Fibroblast of skin of right quadriceps (primary cell): ENCODE results near the gene SLC15A4.
"Not testable (repeated sequence)": the region's sequence is repeated elsewhere in the genome, so short reads cannot be mapped to it uniquely, and the experiment has no call there.

Source experiments
- DNase-seq: peaks from one replicate; pipeline ENCODE4 v3.0.0-alpha.2; 2013

SLC15A4 gene

DNA sequence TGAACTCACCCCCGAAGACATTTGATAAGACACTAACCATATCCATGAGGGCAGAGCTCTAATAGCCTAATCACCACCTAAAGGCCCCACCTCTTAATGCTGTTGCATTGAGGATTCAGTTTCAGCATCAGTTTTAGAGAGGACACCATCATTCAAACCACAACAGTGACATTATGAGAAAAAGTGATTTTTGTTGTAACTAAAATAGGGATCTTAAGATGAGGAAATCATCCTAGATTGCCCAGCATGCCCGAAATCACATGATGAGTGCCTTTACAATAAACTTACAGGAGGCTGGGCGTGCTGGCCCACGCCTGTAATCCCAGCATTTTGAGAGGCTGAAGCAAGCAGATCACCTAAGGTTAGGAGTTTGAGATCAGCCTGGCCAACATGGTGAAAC, 19.8 kb upstream of the SLC15A4 start:
- DNase-seq = no peak

DNA sequence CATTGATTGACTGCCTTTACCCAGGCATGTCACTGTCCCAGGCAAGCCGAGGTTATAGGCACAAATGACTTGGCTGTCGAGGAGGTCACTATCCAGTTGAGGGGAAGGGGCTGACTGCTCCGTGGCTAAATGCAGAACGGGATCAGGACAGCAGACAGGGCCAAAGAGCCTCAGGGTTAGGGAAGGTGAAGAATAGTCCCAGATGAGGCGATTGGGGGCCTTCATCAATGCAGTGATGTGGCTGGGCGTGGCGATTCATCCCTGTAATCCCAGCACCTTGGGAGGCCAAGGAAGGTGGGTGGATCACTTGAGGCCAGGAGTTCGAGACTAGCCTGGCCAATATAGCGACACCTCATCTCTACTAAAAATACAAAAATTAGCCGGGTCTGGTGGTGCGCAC, 18.8 kb upstream of the SLC15A4 start:
- DNase-seq = no peak

DNA sequence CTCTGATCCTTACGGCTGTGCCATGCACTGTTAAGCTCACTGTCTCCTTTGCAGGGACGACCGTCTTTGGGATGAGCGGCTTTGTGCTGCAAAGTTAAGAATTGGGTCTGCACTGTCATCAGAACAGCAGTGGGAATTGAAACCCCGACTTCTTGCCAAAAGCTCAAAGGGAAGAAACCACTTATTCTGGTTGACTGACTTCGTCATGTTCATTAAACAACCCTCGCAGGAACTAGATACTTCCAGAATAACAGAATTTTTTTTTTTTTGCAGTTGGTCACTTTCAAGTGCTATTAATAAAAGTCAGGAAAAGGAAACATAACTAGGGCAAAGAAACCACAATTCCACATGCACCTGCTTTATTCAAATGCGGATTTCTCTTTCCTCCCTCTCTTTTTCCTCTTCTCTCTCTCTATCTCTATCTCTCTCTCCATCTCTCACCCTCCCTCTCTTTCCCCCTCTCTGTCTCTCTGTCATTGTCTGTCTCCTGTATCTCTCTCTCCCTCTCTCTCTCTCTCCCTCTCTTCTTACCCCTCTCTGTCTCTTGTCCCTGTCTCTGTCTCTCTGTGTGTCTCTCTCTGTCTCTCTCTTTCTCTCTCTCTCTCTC, 17.2 kb upstream of the SLC15A4 start:
- DNase-seq = no peak

DNA sequence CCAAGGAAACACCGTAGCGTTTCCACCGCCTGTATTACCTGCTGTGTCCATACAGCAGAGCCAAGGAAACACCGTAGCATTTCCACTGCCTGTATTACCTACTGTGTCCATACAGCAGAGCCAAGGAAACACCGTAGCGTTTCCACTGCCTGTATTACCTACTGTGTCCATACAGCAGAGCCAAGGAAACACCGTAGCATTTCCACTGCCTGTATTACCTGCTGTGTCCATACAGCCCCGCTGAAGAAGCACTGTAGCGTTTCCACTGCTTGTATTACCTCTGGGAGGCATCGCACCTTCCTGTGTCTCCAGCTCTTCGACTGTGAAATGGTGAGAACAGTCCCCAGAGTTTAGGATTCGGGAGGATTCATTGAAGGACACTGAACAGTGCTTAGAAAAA, 16.1 kb upstream of the SLC15A4 start:
- DNase-seq = not testable (repeated sequence)

DNA sequence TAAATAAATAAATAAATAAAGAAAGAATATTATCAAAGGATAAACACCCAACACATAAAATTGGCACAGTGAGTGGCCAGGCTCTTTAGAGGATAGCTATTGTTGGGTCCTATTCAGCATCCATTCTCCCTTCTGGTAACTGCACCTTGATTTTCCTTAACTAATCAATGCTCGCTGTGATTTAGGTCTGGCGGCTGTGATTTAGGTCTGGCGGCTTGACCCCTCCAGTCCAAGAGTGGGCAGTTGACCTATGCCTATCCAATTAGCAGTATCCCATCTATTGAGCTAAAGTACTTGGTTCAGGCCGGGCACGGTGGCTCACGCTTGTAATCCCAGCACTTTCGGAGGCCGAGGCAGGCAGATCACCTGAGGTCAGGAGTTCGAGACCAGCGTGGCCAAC, 9.7 kb upstream of the SLC15A4 start:
- no peak for DNase-seq

DNA sequence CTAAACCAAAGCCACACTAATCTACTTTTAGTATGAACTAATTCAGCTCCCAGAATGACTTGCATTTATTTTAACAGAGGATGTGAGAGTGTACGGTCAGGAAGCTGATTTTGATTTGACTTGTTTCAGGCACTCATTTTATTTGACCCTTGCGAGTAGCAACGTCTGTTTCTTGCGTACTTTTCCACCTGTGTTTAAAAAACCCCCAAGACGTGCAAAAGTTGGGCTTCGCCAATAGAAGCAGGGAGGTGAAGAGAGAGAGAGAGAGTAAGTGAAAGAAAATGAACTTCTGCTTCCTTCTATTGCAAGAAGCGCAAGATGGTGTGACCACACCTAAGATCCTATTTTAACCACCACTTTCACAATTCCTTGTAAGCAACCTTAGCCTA, 6.7 kb upstream of the SLC15A4 start:
- DNase-seq = no peak

DNA sequence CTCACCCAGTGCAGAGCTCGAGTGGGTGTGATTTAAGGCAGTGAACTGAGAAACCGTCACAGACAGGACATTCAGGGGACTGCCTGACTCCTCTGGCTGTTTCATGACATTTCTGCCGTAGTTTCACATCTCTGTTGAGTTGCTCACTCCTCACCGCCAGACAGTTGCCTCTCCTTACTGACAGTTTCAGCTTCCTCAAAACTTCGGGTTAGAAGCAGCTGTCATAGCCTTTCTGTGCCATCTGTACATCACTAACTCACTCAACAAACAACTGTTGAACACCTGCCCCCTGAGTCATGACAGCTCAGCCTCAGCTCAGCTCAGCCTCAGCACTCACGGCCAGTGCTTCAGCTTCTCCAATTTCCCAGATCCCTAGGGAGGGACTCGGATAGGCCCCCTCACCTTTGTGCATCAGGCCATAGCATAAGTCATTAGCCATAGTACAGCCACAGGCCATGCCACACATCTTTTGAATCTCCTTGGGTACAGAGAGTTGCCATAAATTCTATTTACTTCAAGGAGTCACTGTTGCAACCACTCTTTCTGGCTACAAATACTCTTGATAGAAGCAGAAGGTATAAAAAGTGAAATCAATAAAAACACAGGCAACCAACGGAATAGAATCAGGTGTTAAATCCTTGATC, 6.2 kb upstream of the SLC15A4 start:
- DNase-seq = no peak

DNA sequence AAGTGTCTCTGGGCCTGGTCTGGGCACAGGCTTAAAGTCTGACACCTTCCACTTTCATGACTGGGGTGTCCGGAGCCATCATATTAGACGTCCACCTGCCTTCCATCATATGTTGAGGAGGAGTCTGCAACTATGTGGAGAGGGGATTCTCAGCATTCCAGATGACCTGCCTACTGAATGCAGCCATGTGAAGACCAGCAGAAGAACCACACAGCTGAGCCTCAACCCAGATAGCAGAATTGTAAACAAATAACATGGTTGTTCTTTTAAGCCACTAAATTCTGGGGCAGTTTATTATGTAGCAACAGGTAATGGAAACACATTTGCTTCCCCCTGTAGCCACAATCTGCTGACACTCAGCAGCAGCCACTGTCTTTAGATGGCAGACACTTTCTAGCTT, 4.0 kb upstream of the SLC15A4 start:
- no peak for DNase-seq

DNA sequence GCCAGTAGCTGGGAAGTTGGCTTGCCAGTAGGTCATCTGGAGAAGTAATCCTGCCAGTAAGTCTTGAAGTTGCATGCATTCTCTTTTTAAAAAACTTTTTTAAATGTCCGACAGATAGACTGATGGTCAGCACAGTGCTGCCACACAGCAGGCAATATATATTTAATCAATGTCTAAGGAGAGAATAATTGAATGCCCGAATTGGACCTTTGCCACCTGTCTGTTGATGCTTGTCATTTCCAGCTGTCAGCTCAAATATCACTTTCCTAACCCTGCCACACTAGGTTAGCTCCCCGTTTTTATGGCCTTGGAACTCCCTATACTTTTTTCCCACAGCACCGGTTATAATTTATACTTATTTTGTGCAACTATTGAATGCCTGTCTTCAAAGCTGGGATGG, 2.1 kb upstream of the SLC15A4 start:
- no peak for DNase-seq

DNA sequence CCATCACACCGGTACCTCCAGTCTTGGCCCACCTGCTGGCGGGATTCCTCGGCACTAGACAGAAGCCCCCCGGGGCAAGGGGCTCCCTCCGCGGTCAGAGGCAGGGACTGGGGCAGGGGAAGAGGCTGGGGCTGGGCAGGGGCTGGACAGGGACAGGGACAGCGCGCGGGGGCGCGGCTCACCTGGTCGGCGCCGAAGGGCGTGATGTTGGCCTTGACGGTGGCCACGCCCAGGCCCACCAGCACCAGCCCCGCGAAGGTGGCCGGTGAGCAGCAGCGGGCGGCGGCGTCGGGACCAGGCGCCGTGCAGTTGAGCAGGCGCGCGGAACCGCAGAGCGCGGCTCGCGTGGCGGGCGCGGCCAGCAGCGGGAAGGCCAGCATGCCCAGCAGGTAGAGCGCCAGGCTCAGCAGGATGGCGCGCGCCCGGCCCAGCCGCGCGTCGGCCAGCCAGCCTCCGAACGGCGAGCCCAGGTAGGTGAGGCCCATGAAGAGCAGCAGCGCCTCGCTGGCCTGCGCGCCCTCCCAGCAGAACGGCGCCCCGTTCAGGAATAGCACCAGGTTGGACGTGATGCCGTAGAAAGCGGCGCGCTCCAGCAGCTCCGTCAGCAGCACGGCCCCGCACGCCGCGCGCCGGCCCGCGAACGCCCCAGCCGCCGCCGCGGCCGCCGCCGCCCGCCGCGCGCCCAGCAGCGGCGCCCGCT, 392 bp downstream of the SLC15A4 start:
- no peak for DNase-seq

DNA sequence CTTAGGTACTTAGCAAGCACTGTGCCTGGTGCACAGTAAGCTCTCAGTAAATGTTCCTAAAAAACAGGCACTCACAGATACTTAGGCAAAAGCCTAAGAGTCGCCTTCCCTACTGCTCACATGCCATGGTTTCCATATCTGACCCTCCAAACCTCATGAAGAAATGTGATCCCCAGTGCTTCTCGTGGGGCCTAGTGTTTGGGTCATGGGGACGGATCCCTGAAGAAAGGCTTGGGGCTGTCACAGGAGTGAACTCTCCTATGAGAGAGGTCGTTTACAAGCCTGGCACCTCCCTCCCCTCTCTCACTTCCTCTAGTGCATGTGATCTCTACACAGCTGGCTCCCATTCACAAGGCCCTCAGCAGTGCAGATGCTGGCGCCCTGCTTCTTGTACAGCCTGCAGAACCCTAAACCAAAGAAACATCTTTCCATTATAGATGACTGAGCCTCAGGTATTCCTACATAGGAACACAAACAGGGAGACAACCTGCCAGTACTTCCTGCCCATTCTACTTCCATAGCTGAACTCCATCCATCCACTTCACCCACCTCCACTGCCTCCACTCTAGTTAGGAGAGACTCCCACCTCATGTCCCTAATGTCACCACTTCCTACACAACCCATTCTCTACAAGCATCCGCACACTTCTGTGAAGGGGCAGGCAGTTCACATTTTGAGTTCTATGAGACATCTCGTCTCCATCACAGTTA, 2.9 kb downstream of the SLC15A4 start:
- no peak for DNase-seq

DNA sequence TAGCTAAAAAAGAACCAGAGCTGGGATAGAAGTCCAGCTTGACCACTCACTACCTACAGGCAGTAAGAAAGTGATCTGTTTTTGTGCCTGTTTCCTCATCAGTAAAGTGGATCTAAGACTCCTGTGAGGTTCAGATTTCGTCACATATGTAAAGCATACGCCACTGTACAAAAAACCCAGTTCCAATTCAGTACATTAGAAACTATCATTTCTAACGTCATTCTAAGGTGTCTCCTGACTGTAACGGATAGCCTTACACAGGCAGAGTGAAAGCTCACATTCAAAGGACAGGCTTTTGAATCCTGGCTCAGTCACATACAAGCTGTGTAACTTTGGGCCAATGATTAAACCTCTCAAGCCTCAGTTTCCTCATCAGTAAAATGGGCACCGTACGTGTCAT, 3.5 kb downstream of the SLC15A4 start:
- DNase-seq = no peak

DNA sequence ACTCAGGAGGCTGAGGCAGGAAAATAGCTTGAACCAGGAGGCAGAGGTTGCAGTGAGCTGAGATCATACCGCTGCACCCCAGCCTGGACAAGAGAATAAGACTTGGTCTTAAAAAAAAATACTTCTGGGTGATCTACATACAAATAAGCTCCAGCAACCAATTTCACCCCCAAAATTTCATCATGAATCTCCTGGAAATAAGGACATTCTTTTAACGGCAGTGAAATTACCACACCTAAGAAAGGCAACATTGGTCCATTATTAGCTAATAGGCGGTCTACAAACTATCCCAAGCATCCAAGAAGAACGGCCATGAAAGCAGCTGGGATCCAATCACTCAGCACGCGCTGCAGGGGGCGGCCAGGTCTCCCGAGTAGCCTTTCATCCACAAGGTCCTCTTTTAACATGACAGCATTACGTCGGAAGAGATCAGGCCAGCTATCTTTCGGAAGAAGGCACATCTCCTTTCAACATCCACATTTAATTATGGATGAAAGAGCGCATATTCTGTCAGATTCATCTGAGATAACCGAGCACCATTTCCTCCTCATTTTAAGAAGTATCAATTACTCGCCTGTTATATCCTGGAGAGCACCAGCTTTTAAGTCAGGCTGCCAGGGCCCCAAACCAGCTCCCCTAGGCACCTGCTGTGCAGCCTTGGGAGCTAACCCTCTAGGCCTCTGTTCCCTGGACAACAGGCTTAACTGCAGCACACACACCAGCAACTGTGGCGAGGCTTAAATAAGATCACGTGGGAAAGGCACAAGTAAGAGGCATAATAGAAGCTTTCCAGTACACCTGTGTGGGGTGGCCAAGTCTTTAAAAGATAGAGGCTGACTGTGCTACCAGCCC, 4.2 kb downstream of the SLC15A4 start:
- DNase-seq = no peak

DNA sequence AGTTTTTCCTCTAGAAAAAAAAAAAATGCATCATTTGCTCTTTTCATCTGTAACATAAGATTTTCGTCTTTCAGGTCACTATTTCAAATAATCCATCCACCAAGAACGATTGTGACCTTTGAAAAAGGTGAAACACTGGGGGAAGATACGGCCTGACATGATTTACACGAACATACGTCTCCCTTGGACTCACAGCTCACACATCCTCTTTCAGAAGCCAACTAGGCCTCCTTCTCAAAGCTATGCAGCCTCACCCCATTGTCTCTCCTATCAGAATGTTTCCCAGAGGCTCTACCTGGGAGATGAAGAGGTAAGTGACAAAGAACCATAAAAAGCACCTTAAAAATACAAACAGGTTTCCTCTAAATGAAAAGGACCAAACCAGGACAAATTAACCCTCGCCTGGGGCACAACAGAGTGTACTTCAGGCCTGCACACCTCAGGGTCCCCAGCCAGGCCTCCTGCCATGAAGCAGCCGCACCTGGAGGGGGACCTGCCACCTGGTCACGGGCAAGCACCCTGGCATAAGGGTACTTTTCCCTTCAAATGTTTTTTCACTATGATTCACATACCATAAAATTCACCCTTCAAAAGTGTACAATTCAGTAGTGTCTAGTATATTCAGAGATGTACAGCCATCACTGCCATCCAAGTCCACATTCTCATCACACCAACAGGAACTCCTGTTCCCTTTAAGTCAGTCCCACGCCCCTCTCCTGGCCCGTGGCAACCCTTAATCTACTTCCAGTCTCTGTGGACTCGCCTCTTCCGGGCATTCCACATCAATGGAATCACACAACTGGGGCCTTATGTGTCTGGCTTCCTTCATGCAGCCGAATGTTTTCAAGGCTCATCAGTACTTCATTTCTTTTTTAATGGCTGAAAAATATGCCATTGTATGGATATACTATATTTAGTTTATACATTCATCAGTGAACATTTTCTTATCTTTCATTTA, 5.4 kb downstream of the SLC15A4 start:
- DNase-seq = peak; percentile 38

DNA sequence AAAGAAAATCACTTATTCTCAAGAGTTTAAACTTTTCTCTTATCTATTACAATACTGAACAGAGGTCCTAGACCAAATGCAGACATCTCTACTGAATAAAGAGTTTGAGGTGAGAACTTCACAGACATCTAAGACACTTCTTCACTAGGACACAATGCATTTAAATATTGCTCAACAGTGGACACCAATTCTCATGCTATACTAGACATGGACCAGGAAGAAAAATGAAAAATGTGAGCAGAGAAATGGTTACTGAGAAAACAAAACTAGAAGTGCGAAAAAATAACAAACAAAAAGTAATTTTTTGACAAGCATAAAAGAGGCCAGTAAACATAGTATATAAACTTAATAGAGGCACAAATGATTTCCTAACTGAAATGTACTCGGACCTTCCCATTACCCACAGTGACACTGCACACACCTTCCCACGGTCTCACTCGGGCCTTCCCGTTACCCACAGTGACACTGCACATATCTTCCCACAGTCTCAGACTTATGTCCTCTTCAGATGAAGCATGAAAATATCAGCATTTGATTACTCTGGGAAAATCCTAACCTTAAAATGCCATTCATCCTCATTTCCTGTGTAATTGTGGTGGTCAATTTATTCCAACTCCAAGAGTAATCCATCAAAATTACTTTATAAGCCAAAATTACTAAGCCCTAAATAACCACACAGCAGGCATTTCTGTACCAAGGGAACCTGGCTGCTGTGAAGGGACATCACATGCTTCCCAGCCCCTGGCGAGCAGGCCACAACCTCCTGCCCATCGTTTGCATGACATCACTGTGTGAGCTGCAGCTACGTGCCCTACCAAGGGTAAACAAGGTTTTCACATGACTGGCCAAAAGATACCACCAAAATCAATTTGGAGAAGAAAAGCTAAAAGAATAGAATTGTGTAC, 6.4 kb downstream of the SLC15A4 start:
- no peak for DNase-seq

DNA sequence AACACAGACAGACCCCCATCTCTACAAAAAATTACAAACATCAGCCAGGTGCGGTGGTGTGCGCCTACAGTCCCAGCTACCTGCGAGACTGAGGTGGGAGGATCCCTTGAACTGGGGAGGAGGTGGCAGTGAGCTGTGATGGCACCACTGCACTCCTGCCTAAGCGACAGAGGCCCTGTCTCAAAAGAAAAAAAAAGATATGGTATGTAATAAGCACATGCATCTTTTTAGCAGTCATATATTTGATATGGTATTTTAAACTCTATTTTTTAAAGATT, 7.2 kb downstream of the SLC15A4 start:
- no peak for DNase-seq

DNA sequence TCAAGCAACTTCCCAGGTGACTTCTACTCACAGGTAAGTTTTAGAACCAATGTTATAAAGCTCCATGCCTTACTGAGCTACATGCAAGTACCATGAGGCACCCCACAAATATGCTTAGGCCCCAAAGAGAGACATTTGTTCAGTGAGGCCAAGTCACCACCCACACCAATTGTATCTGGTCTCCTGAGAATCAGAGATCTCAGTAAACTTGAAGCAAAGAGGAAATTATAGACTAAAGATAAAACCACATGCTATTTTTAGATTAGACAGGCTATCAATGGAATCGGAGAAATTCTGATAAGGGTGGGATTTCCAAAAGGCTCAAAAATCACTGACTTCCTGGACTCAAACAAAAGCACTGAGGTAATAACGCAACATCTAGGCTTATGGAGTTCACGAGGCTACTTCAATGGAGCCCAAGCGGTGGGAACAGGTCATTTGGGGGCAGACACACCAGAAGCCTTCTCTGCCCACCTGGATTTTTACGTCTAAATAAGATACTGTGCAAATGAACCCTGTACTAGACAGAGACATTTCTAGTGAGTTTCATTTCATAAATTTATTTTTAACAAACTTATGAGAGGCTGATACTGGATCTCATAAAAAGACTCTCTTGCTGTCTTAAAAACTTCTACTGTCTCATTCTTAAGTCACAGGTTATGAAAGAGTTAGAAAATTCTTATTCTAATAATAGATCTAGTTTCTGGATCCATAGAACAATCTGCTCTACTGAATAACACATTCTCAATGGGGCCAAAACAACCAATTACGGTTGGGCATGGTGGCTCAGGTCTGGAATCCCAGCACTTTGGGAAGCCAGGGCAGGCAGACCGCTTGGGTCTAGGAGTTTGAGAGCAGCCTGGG, 7.7 kb downstream of the SLC15A4 start:
- no peak for DNase-seq

DNA sequence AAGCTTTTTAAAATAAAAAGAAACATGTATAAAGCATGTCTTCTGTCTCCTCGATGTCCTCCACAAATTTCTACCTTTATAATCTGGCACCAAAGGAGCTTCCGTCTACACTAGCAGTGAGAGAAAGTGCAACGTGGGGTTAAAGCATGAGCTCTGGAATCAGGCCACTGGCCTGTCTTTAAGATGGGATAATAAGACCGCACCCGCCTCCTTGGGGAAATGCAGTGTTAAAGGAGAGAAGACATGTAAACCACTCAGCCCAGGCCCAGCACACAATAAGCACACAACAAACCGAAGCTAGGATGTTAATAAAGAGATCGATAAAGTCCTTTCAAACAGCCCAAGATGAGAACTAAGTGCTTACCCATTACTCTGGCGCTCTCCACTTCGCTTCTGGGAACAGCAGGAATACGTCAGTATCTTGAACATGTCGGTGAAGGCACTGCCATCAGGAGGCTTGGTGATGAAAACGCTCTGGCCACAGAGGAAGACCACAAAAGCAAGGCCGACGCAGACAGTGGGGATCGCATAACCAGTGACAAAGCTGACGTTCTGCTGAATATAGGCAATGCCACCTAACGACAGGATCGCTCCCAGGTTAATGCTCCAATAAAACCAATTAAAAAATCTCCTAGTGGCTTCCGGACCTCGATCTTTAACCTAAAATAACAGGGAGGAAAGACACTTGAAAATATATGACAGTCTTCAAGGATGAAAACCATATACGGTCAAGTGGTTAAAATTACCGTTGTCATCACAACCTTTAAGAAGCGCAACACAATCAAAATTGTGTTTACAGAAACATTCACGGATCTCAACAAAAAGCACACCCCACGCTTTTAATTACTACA, 9.1 kb downstream of the SLC15A4 start:
- DNase-seq = no peak

DNA sequence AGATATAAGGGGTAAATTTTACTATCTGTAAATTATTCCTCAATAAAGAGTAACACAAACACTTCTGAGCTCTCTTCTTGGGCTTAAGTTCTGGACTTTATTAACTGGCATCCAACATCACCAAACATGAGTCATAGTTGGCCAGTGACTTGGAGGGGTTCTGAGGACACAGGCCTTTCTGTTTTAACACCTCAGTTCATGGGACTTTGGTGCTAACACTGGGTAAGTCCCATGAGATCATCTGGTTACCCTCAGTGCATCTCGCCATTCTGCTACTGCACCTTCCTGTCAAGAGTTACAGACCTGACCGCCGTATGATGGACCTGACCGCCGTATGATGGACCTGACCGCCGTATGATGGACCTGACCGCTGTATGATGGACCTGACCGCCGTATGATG, 9.9 kb downstream of the SLC15A4 start:
- no peak for DNase-seq
